ENCODE measurements around the gene PLP1.

- TF ChIP-seq CTCF (IDR thresholded peaks at IDR 0.05) (no peak), POLR2A (IDR thresholded peaks at IDR 0.05; ENCODE audit: low read length) (no peak), FOXS1 (CRISPR knock-in tag; IDR thresholded peaks at IDR 0.05) (no peak), MAFK (IDR thresholded peaks at IDR 0.05; ENCODE audit: partially characterized antibody) (no peak), EP300 (IDR thresholded peaks at IDR 0.05) (no peak), CHD2 (IDR thresholded peaks at IDR 0.05; ENCODE audit: low read length, partially characterized antibody) (no peak)
These were observed 42.4 kb upstream of the PLP1 start for GRCh38 chrX:103734125-103734760.

Measured in A549 (cell line).